CD14-positive monocyte (primary cell): ENCODE data around the gene IZUMO2. TPM values are rescaled to one million over a fixed set of nuclear protein-coding genes. Genes with fewer than 3 reads are reported as not detected.

Source experiments
- DNase-seq, 3 donors: peaks; one replicate each; pipeline ENCODE4 v3.0.0-alpha.2; 2011 to 2022
- H2AFZ ChIP-seq: 2 replicates; pipeline ENCODE4 v1.6.0; 2012; ENCODE audit warnings: mild to moderate bottlenecking, low read depth, low read length, inconsistent platforms; ENCODE audit not compliant: insufficient read depth, poor library complexity, severe bottlenecking
- H3K27ac ChIP-seq, 2 donors: 1 replicate in 1 of 2; 2 replicates in 1 of 2; pipeline ENCODE4 v1.5.1; 2012 to 2013; ENCODE audit warnings: low read length in 2 of 2, control low read depth in 1 of 2, inconsistent platforms in 1 of 2, low read depth in 1 of 2, mild to moderate bottlenecking in 1 of 2
- H3K27me3 ChIP-seq, 2 donors: one replicate each; pipeline versions ENCODE4 v1.6.0 to v1.6.1; 2011 to 2013; ENCODE audit warnings: low read length in 2 of 2; ENCODE audit not compliant: control insufficient read depth in 2 of 2, insufficient read depth in 2 of 2
- H3K36me3 ChIP-seq, 2 donors: replicated peaks in 1 of 2; 1 replicate in 1 of 2; 2 replicates in 1 of 2; pipeline versions ENCODE4 v1.5.1 to v1.6.1; 2012 to 2013; ENCODE audit warnings: low read length in 2 of 2, control low read depth in 1 of 2, inconsistent platforms in 1 of 2, mild to moderate bottlenecking in 1 of 2; ENCODE audit not compliant: insufficient read depth in 2 of 2, control insufficient read depth in 1 of 2
- H3K4me1 ChIP-seq, 2 donors: 1 replicate in 1 of 2; 2 replicates in 1 of 2; pipeline versions ENCODE4 v1.5.1 to v1.6.1; 2012 to 2013; ENCODE audit warnings: low read length in 2 of 2, control low read depth in 1 of 2, inconsistent platforms in 1 of 2, mild to moderate bottlenecking in 1 of 2, moderate library complexity in 1 of 2; ENCODE audit not compliant: insufficient read depth in 2 of 2, control insufficient read depth in 1 of 2
- H3K4me2 ChIP-seq: replicated peaks from 2 replicates; pipeline ENCODE3; 2012; ENCODE audit warnings: low read length, moderate library complexity, mild to moderate bottlenecking; ENCODE audit not compliant: poor library complexity, severe bottlenecking; ENCODE audit errors: extremely low read depth
- H3K4me3 ChIP-seq, 3 experiments: fragments of 200-600 bp in 1 of 3; sonication (generic) in 1 of 3; replicated peaks in 1 of 3; 1 replicate in 2 of 3; 2 replicates in 1 of 3; pipeline ENCODE4 v1.5.1; 2011 to 2013; ENCODE audit warnings: low read length in 3 of 3, mild to moderate bottlenecking in 3 of 3, control low read depth in 2 of 3, low read depth in 2 of 3, inconsistent platforms in 1 of 3, moderate library complexity in 1 of 3
- H3K79me2 ChIP-seq: 2 replicates; pipeline ENCODE4 v1.6.0; 2012; ENCODE audit warnings: mild to moderate bottlenecking, control low read depth, inconsistent platforms, low read length, moderate library complexity; ENCODE audit not compliant: insufficient read depth
- H3K9ac ChIP-seq: 2 replicates; pipeline ENCODE4 v1.6.0; 2017; ENCODE audit warnings: low read length, mild to moderate bottlenecking; ENCODE audit not compliant: insufficient read depth, poor library complexity, severe bottlenecking
- H3K9me3 ChIP-seq, 2 donors: replicated peaks in 1 of 2; 1 replicate in 1 of 2; 2 replicates in 1 of 2; pipeline versions ENCODE4 v1.5.1 to v1.6.1; 2012 to 2013; ENCODE audit warnings: low read length in 2 of 2, control low read depth in 1 of 2; ENCODE audit not compliant: control insufficient read depth in 1 of 2, insufficient read depth in 1 of 2
- H4K20me1 ChIP-seq: 2 replicates; pipeline ENCODE4 v1.6.0; 2012; ENCODE audit warnings: mild to moderate bottlenecking, low read length, control low read depth, moderate library complexity; ENCODE audit not compliant: insufficient read depth
- H3K27ac Mint-ChIP-seq, 7 donors: one replicate each; pipeline ENCODE4 v1.8.0; 2020; ENCODE audit warnings: mild to moderate bottlenecking in 7 of 7, mixed read lengths in 7 of 7, moderate library complexity in 6 of 7, inconsistent platforms in 2 of 7
- H3K27me3 Mint-ChIP-seq, 3 donors: one replicate each; pipeline ENCODE4 v1.8.0; 2021 to 2022; ENCODE audit warnings: low read depth in 3 of 3, mild to moderate bottlenecking in 3 of 3, mixed read lengths in 3 of 3, moderate library complexity in 3 of 3, inconsistent platforms in 1 of 3
- H3K36me3 Mint-ChIP-seq, 2 donors: one replicate each; pipeline ENCODE4 v1.8.0; 2020; ENCODE audit warnings: mixed read lengths in 2 of 2, inconsistent platforms in 1 of 2, mild to moderate bottlenecking in 1 of 2
- H3K4me1 Mint-ChIP-seq: one replicate; pipeline ENCODE4 v1.8.0; 2020; ENCODE audit warnings: mild to moderate bottlenecking, mixed read lengths
- H3K4me3 Mint-ChIP-seq, 2 donors: one replicate each; pipeline ENCODE4 v1.8.0; 2020; ENCODE audit warnings: mild to moderate bottlenecking in 2 of 2, mixed read lengths in 2 of 2, moderate library complexity in 1 of 2
- H3K9me3 Mint-ChIP-seq, 7 donors: one replicate each; pipeline ENCODE4 v1.8.0; 2020 to 2022; ENCODE audit warnings: mixed read lengths in 7 of 7, mild to moderate bottlenecking in 6 of 7, moderate library complexity in 6 of 7, inconsistent platforms in 2 of 7
- WGBS: methylation state at CpG from one replicate; pipeline ENCODE4 v1.1.5; 2013; ENCODE audit warnings: missing lambda C conversion rate; ENCODE audit not compliant: insufficient coverage; 5-methylcytosine and 5-hydroxymethylcytosine counted together
- intact Hi-C, 2 donors: fragments of 100-400 bp; cut with micrococcal nuclease; formaldehyde crosslinking; loops; one replicate each; pipeline versions ENCODE4 v1.15.0 to v1.15.1; 2023
- polyA plus RNA-seq, 3 donors: library from polyadenylated mRNA; depleted of rRNA in 1 of 3; unstranded in 2 of 3; stranded (reverse) in 1 of 3; fragments of 300-500 nt in 2 of 3; fragments of >200 nt in 1 of 3; fragmentation: Illumina TruSeq in 2 of 3; gene quantifications; 1 replicate in 2 of 3; 2 replicates in 1 of 3; pipeline ENCODE4 v1.2.3, GENCODE V29; 2012 to 2021
- TF ChIP-seq, protein P1 (sequence below): fragments of 200-600 bp; IDR thresholded peaks from one replicate; pipeline ENCODE4 v1.8.0; 2022; ENCODE audit warnings: antibody characterized with exemption, mild to moderate bottlenecking

IZUMO2 gene
- polyA plus RNA-seq, 3 donors: not detected

DNA sequence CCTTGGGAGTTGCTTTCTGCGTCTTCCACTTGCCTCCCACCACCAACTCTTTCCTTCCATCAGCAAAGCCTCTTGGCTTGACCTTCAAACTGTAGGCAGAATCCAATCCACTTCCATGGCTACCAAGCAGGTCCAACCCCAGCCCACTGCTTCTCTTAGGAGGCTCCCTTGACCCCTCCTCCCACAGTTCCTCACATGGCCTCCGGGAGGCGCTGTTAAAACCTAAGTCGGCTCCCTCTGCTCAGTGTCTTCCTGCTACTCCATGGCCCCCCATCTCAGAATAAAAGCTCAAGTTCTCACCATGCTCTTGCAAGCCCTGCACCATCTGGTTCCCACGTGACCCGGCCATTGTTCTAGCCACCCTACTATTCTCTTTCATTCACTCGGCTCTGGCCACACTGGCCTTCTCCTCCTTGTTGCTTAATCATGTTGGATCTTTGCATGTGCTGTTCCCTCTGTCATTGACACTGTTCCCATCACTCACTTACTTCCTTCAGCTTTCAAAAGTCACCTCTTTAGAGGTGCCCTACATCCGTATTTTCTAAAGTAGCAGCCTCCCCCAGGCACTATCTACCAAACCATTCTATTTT lies 7.5 kb downstream of the IZUMO2 start:
- no peaks in the 10 kb centered on the region for H4K20me1 ChIP-seq
- DNase-seq: no peak
- H3K4me2 ChIP-seq: no peak overlapping the region
- no peak overlapping the region for H3K9ac ChIP-seq
- peaks cover 5 to 21% (median 11%) of the 10 kb centered on the region in 3 donors for H3K27me3 Mint-ChIP-seq
- no peaks in the 10 kb centered on the region for H3K36me3 Mint-ChIP-seq
- H3K4me3 Mint-ChIP-seq: no peak overlapping the region
- H3K27ac Mint-ChIP-seq: no peak overlapping the region
- no peaks in the 10 kb centered on the region for H3K4me1 Mint-ChIP-seq
- H3K4me3 ChIP-seq: no peak overlapping the region
- intact Hi-C loops: no loop called here
- no peaks in the 10 kb centered on the region for H3K27me3 ChIP-seq
- WGBS: 92% methylated on average over 5 of the region's 8 CpGs
- H3K27ac ChIP-seq: no peak overlapping the region
- peaks cover 5 to 23% (median 10%) of the 10 kb centered on the region in 7 donors for H3K9me3 Mint-ChIP-seq
- H2AFZ ChIP-seq: no peak overlapping the region
- no peaks in the 10 kb centered on the region for H3K4me1 ChIP-seq
- peaks cover 8 to 9% of the 10 kb centered on the region in 2 donors for H3K9me3 ChIP-seq
- no peaks in the 10 kb centered on the region for H3K36me3 ChIP-seq
- H3K79me2 ChIP-seq: no peaks in the 10 kb centered on the region
- TF ChIP-seq, protein P1, sequence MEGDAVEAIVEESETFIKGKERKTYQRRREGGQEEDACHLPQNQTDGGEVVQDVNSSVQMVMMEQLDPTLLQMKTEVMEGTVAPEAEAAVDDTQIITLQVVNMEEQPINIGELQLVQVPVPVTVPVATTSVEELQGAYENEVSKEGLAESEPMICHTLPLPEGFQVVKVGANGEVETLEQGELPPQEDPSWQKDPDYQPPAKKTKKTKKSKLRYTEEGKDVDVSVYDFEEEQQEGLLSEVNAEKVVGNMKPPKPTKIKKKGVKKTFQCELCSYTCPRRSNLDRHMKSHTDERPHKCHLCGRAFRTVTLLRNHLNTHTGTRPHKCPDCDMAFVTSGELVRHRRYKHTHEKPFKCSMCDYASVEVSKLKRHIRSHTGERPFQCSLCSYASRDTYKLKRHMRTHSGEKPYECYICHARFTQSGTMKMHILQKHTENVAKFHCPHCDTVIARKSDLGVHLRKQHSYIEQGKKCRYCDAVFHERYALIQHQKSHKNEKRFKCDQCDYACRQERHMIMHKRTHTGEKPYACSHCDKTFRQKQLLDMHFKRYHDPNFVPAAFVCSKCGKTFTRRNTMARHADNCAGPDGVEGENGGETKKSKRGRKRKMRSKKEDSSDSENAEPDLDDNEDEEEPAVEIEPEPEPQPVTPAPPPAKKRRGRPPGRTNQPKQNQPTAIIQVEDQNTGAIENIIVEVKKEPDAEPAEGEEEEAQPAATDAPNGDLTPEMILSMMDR: no peak

DNA sequence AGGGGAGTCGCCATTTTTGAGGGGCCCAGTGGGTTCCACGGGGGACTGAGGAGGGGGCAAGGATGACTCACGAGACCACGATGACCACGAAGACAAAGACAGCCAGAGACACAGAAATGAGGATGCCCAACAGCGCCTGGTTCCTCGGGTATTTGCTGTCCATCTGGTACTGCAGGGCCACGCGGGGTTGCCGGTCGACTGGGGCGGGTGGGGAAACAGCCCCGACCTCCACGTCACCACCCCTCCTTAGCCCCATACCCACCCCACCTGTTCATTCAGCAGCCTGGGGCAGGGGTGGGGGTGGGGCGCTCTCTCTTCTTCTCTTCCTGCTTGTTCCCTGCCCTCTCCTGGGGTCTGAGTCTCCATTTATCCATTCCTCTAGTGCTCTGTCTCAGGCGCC lies 8.6 kb downstream of the IZUMO2 start:
- no peak overlapping the region for H3K9ac ChIP-seq
- no peaks in the 10 kb centered on the region for H3K36me3 Mint-ChIP-seq
- H3K27me3 Mint-ChIP-seq: peaks cover 5 to 21% (median 12%) of the 10 kb centered on the region in 3 donors
- peaks cover 4 to 24% (median 13%) of the 10 kb centered on the region in 7 donors for H3K9me3 Mint-ChIP-seq
- H4K20me1 ChIP-seq: no peaks in the 10 kb centered on the region
- H3K4me3 Mint-ChIP-seq: no peak overlapping the region
- no peak for DNase-seq
- intact Hi-C loops: no loop called here
- H2AFZ ChIP-seq: no peak overlapping the region
- peaks cover 0 to 1% of the 10 kb centered on the region in 2 donors for H3K27me3 ChIP-seq
- H3K79me2 ChIP-seq: no peaks in the 10 kb centered on the region
- H3K9me3 ChIP-seq: peaks cover 8 to 9% of the 10 kb centered on the region in 2 donors
- H3K4me1 ChIP-seq: no peaks in the 10 kb centered on the region
- TF ChIP-seq, protein P1: no peak
- H3K4me3 ChIP-seq: no peak overlapping the region
- WGBS: 49% methylated on average over 7 of the region's 16 CpGs
- H3K36me3 ChIP-seq: no peaks in the 10 kb centered on the region
- H3K4me2 ChIP-seq: no peak overlapping the region
- no peak overlapping the region for H3K27ac ChIP-seq
- H3K4me1 Mint-ChIP-seq: no peaks in the 10 kb centered on the region
- H3K27ac Mint-ChIP-seq: peak overlapping the region in 1 of 7 donors; percentile 22
